NCI-H524 (cell line): ENCODE data around the gene HSFX3.
"Not testable (repeated sequence)": the region's sequence is repeated elsewhere in the genome, so short reads cannot be mapped to it uniquely, and the experiment has no call there.

Source experiments
- DNase-seq, 2 experiments: peaks; one replicate each; lab custom pipeline; 2025; lab: John Stamatoyannopoulos, UW

HSFX3 gene

GRCh38 chrX:149549701-149550100 is at the start of gene HSFX3:
TSS of gene HSFX3 (minus strand) at chrX:149549924. CDS start at chrX:149549852, 72 bp downstream.
- DNase-seq = not testable (repeated sequence)

GRCh38 chrX:149598603-149599002 is 48.9 kb upstream of the HSFX3 start:
- not testable (repeated sequence) for DNase-seq

- not testable (repeated sequence) for DNase-seq
Observed at GRCh38 chrX:149595943-149596342, 46.2 kb upstream of the HSFX3 start.

GRCh38 chrX:149595214-149595613 is 45.5 kb upstream of the HSFX3 start, which contains the start of gene HSFX2:
TSS of gene HSFX2 (minus strand) at chrX:149595314. CDS start at chrX:149594700, 614 bp downstream.
- not testable (repeated sequence) for DNase-seq

- DNase-seq = not testable (repeated sequence)
Observed at GRCh38 chrX:149590993-149591392, 41.3 kb upstream of the HSFX3 start.

- not testable (repeated sequence) for DNase-seq
Observed at GRCh38 chrX:149587359-149587758, 37.6 kb upstream of the HSFX3 start, which contains the start of gene MAGEA9B. TSS of gene MAGEA9B (minus strand) at chrX:149587459. CDS start at chrX:149583179, 4,280 bp downstream.

- not testable (repeated sequence) for DNase-seq
Observed at GRCh38 chrX:149585631-149586030, 35.9 kb upstream of the HSFX3 start.

- not testable (repeated sequence) for DNase-seq
Observed at GRCh38 chrX:149573456-149573855, 23.7 kb upstream of the HSFX3 start.

- DNase-seq = no peak
Observed at GRCh38 chrX:149572743-149573142, 23.0 kb upstream of the HSFX3 start.

- no peak for DNase-seq
Observed at GRCh38 chrX:149571770-149572169, 22.0 kb upstream of the HSFX3 start.

- no peak for DNase-seq
Observed at GRCh38 chrX:149570668-149571067, 20.9 kb upstream of the HSFX3 start.

GRCh38 chrX:149569770-149570169 is 20.0 kb upstream of the HSFX3 start:
- DNase-seq = no peak

- no peak for DNase-seq
Observed at GRCh38 chrX:149568701-149569296, 19.1 kb upstream of the HSFX3 start.

GRCh38 chrX:149567621-149568417 is 18.1 kb upstream of the HSFX3 start:
- no peak for DNase-seq

- DNase-seq = no peak
Observed at GRCh38 chrX:149563359-149563758, 13.6 kb upstream of the HSFX3 start.

GRCh38 chrX:149555251-149555650 is 5.5 kb upstream of the HSFX3 start:
- DNase-seq = not testable (repeated sequence)

- not testable (repeated sequence) for DNase-seq
Observed at GRCh38 chrX:149551939-149552248, 2.2 kb upstream of the HSFX3 start.

GRCh38 chrX:149551245-149551938 is 1.7 kb upstream of the HSFX3 start:
- DNase-seq = not testable (repeated sequence)

- DNase-seq = not testable (repeated sequence)
Observed at GRCh38 chrX:149550454-149550853, 730 bp upstream of the HSFX3 start.

- not testable (repeated sequence) for DNase-seq
Observed at GRCh38 chrX:149547782-149548181, 1.9 kb downstream of the HSFX3 start.

- not testable (repeated sequence) for DNase-seq
Observed at GRCh38 chrX:149546962-149547361, 2.8 kb downstream of the HSFX3 start.
